GM21825 (cell line): Measurements from ENCODE around the gene SLC25A3.
A peak's percentile ranks its signal among the peaks of the same experiment; 100 is the strongest.
"Not testable (repeated sequence)": the region's sequence is repeated elsewhere in the genome, so short reads cannot be mapped to it uniquely, and the experiment has no call there.

Source experiments
- ATAC-seq: cut with Tn5 transposase; IDR thresholded peaks from one replicate; pipeline ENCODE4 v1.9.1; 2021; ENCODE audit warnings: mild to moderate bottlenecking, moderate library complexity; ENCODE audit not compliant: unreplicated experiment

Gene SLC25A3

GRCh38 chr12:98593351-98594049, at the start of gene SLC25A3:
Gene SLC25A3 (plus strand): TSS chr12:98593686. CDS start chr12:98593979, 293 bp downstream.
- peak; percentile 100 for ATAC-seq

GRCh38 chr12:98543701-98544100, 49.8 kb upstream of the SLC25A3 start:
- ATAC-seq, result no peak

- ATAC-seq, result no peak
Observed at GRCh38 chr12:98544751-98545150, 48.7 kb upstream of the SLC25A3 start.

GRCh38 chr12:98549371-98550110, 43.9 kb upstream of the SLC25A3 start:
- no peak for ATAC-seq

- ATAC-seq, result no peak
Observed at GRCh38 chr12:98551787-98552186, 41.7 kb upstream of the SLC25A3 start.

GRCh38 chr12:98558097-98558496, 35.4 kb upstream of the SLC25A3 start:
- ATAC-seq, result not testable (repeated sequence)

GRCh38 chr12:98559666-98560065, 33.8 kb upstream of the SLC25A3 start:
- ATAC-seq, result no peak

GRCh38 chr12:98561846-98562245, 31.6 kb upstream of the SLC25A3 start:
- ATAC-seq, result no peak

GRCh38 chr12:98572010-98572409, 21.5 kb upstream of the SLC25A3 start:
- ATAC-seq, result no peak

GRCh38 chr12:98574110-98574509, 19.4 kb upstream of the SLC25A3 start:
- no peak for ATAC-seq

GRCh38 chr12:98575013-98575412, 18.5 kb upstream of the SLC25A3 start:
- no peak for ATAC-seq

GRCh38 chr12:98576795-98577194, 16.7 kb upstream of the SLC25A3 start:
- not testable (repeated sequence) for ATAC-seq

- no peak for ATAC-seq
Observed at GRCh38 chr12:98578392-98578791, 15.1 kb upstream of the SLC25A3 start.

GRCh38 chr12:98578821-98579220, 14.7 kb upstream of the SLC25A3 start:
- ATAC-seq, result no peak

GRCh38 chr12:98579347-98579746, 14.1 kb upstream of the SLC25A3 start:
- no peak for ATAC-seq

- ATAC-seq, result no peak
Observed at GRCh38 chr12:98579835-98580234, 13.7 kb upstream of the SLC25A3 start.

- no peak for ATAC-seq
Observed at GRCh38 chr12:98580695-98581094, 12.8 kb upstream of the SLC25A3 start.

GRCh38 chr12:98581101-98581500, 12.4 kb upstream of the SLC25A3 start:
- ATAC-seq, result no peak

- no peak for ATAC-seq
Observed at GRCh38 chr12:98582093-98582492, 11.4 kb upstream of the SLC25A3 start.

- no peak for ATAC-seq
Observed at GRCh38 chr12:98587084-98587483, 6.4 kb upstream of the SLC25A3 start.

- no peak for ATAC-seq
Observed at GRCh38 chr12:98591209-98591608, 2.3 kb upstream of the SLC25A3 start.

- no peak for ATAC-seq
Observed at GRCh38 chr12:98592825-98593322, 612 bp upstream of the SLC25A3 start.
